ENCODE measurements around the gene TOX3. TPM values are rescaled to one million over a fixed set of nuclear protein-coding genes. Genes with fewer than 3 reads are reported as not detected.

Gene TOX3
- total and polyA plus RNA-seq, 2 of the 13 experiments (the other 11 are each of a cell fraction or from before 2014, with no cell fraction given) = 14.5 to 98.6 TPM

DNA sequence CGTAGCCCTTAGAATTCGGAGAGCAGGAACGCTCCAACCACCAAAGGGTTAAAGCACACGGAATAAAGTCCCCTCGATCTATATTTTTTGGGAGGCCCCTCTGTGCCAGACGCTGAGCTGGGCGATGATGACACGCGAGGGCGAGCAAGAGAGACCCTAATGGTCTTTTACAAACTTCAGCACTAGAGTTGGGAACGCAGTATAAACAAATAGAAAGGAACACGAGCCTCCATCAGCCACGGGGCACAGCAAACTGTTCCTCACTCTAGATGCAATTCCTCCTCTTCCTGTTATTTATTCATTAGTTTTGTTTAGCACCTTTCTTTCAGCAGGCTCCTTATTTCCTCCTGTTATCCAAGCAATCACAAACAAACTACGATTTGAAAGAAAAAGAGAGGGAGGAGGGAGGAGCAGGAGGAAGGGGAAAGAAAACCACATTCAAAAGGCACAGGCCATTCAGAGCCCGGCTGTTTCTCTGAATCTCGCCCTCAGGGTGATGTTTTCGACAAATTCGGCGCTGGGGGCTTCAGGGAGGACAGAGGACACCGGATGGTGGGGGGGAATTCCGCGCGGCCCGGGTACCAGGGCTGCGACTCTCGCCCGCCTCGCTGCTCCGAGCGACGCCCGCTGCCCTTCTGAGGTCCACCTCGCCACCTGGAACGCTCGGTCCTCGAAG is 1.6 kb downstream of the TOX3 start (continued):
- TF ChIP-seq, protein P1, sequence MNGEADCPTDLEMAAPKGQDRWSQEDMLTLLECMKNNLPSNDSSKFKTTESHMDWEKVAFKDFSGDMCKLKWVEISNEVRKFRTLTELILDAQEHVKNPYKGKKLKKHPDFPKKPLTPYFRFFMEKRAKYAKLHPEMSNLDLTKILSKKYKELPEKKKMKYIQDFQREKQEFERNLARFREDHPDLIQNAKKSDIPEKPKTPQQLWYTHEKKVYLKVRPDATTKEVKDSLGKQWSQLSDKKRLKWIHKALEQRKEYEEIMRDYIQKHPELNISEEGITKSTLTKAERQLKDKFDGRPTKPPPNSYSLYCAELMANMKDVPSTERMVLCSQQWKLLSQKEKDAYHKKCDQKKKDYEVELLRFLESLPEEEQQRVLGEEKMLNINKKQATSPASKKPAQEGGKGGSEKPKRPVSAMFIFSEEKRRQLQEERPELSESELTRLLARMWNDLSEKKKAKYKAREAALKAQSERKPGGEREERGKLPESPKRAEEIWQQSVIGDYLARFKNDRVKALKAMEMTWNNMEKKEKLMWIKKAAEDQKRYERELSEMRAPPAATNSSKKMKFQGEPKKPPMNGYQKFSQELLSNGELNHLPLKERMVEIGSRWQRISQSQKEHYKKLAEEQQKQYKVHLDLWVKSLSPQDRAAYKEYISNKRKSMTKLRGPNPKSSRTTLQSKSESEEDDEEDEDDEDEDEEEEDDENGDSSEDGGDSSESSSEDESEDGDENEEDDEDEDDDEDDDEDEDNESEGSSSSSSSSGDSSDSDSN (CRISPR knock-in tag; IDR thresholded peaks at IDR 0.05) = peak; percentile 77
- TF ChIP-seq, protein P2, sequence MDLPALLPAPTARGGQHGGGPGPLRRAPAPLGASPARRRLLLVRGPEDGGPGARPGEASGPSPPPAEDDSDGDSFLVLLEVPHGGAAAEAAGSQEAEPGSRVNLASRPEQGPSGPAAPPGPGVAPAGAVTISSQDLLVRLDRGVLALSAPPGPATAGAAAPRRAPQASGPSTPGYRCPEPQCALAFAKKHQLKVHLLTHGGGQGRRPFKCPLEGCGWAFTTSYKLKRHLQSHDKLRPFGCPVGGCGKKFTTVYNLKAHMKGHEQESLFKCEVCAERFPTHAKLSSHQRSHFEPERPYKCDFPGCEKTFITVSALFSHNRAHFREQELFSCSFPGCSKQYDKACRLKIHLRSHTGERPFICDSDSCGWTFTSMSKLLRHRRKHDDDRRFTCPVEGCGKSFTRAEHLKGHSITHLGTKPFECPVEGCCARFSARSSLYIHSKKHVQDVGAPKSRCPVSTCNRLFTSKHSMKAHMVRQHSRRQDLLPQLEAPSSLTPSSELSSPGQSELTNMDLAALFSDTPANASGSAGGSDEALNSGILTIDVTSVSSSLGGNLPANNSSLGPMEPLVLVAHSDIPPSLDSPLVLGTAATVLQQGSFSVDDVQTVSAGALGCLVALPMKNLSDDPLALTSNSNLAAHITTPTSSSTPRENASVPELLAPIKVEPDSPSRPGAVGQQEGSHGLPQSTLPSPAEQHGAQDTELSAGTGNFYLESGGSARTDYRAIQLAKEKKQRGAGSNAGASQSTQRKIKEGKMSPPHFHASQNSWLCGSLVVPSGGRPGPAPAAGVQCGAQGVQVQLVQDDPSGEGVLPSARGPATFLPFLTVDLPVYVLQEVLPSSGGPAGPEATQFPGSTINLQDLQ (CRISPR knock-in tag; IDR thresholded peaks at IDR 0.05) = no peak
- no peak for TF ChIP-seq ZNF180 (CRISPR knock-in tag; IDR thresholded peaks at IDR 0.05; ENCODE audit: borderline replicate concordance, low read depth)
- 0 out of 2 replicates have a peak, but pooled peaks have one; percentile 52 for TF ChIP-seq ZNF550 (CRISPR knock-in tag; IDR thresholded peaks at IDR 0.05; ENCODE audit: borderline replicate concordance)
- no peak for TF ChIP-seq NR2F6 (IDR thresholded peaks at IDR 0.05)
- TF ChIP-seq NR2F6 (CRISPR knock-in tag; IDR thresholded peaks at IDR 0.05) = no peak
- TF ChIP-seq ZNF607 (CRISPR knock-in tag; IDR thresholded peaks at IDR 0.05; ENCODE audit: borderline replicate concordance) = peak; percentile 67; the same call in 1 of the 2 replicates
- peak; percentile 37; the same call in 1 of the 2 replicates for TF ChIP-seq SALL2 (CRISPR knock-in tag; IDR thresholded peaks at IDR 0.05)
- TF ChIP-seq ZNF552 (CRISPR knock-in tag; IDR thresholded peaks at IDR 0.05; ENCODE audit: borderline replicate concordance) = no peak
- no peak for TF ChIP-seq ZNF282 (IDR thresholded peaks at IDR 0.05; ENCODE audit: partially characterized antibody)
- TF ChIP-seq, protein P3, sequence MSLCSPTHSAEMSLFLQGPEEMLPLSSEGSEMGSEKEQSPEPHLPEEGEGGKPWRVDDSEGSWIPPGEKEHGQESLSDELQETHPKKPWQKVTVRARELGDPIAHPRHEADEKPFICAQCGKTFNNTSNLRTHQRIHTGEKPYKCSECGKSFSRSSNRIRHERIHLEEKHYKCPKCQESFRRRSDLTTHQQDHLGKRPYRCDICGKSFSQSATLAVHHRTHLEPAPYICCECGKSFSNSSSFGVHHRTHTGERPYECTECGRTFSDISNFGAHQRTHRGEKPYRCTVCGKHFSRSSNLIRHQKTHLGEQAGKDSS (CRISPR knock-in tag; IDR thresholded peaks at IDR 0.05; ENCODE audit: borderline replicate concordance, low read depth) = no peak
- TF ChIP-seq, protein P4, sequence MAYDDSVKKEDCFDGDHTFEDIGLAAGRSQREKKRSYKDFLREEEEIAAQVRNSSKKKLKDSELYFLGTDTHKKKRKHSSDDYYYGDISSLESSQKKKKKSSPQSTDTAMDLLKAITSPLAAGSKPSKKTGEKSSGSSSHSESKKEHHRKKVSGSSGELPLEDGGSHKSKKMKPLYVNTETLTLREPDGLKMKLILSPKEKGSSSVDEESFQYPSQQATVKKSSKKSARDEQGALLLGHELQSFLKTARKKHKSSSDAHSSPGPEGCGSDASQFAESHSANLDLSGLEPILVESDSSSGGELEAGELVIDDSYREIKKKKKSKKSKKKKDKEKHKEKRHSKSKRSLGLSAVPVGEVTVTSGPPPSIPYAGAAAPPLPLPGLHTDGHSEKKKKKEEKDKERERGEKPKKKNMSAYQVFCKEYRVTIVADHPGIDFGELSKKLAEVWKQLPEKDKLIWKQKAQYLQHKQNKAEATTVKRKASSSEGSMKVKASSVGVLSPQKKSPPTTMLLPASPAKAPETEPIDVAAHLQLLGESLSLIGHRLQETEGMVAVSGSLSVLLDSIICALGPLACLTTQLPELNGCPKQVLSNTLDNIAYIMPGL (CRISPR knock-in tag; IDR thresholded peaks at IDR 0.05; ENCODE audit: borderline replicate concordance in 1 of 2, low read depth in 1 of 2) = peak in 1 of 2 experiments; percentile 70; a peak in 2 of 4 replicates
- TF ChIP-seq, protein P5, sequence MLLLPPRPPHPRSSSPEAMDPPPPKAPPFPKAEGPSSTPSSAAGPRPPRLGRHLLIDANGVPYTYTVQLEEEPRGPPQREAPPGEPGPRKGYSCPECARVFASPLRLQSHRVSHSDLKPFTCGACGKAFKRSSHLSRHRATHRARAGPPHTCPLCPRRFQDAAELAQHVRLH (CRISPR knock-in tag; IDR thresholded peaks at IDR 0.05; ENCODE audit: borderline replicate concordance, low read depth) = no peak
- TF ChIP-seq, protein P6, sequence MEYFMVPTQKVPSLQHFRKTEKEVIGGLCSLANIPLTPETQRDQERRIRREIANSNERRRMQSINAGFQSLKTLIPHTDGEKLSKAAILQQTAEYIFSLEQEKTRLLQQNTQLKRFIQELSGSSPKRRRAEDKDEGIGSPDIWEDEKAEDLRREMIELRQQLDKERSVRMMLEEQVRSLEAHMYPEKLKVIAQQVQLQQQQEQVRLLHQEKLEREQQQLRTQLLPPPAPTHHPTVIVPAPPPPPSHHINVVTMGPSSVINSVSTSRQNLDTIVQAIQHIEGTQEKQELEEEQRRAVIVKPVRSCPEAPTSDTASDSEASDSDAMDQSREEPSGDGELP (IDR thresholded peaks at IDR 0.05; ENCODE audit: borderline replicate concordance, low read depth) = no peak
- 0 out of 2 replicates have a peak, but pooled peaks have one; percentile 54 for TF ChIP-seq ZNF572 (CRISPR knock-in tag; IDR thresholded peaks at IDR 0.05)
- no peak for TF ChIP-seq ZNF557 (CRISPR knock-in tag; IDR thresholded peaks at IDR 0.05)
